HG03575 (cell line): ENCODE results near the gene GNB1L.

ENCODE experiments used
- ATAC-seq: cut with Tn5 transposase; IDR thresholded peaks from one replicate; pipeline ENCODE4 v1.9.1; 2021; ENCODE audit not compliant: unreplicated experiment, insufficient number of reproducible peaks, low FRiP score; ENCODE audit errors: extremely low read depth

The GNB1L gene

GRCh38 chr22:19737846-19738663, 116.6 kb downstream of the GNB1L start:
- ATAC-seq: no peak

- ATAC-seq: no peak
Measured at GRCh38 chr22:19735665-19736510, 118.8 kb downstream of the GNB1L start.

GRCh38 chr22:19734837-19735382, 119.8 kb downstream of the GNB1L start:
- no peak for ATAC-seq

- ATAC-seq: no peak
Measured at GRCh38 chr22:19734163-19734562, 120.5 kb downstream of the GNB1L start.

- no peak for ATAC-seq
Measured at GRCh38 chr22:19733755-19734154, 120.9 kb downstream of the GNB1L start.
